Erythroblast (primary cell): ENCODE results near the gene CDCP2.

Experiments used
- GATA1 ChIP-seq: IDR thresholded peaks from 2 replicates; pipeline ENCODE4 v1.6.1; 2011; ENCODE audit warnings: low read depth, mild to moderate bottlenecking, control low read depth, low read length, moderate library complexity
- POLR2A ChIP-seq: IDR thresholded peaks from 2 replicates; pipeline ENCODE4 v1.6.1; 2011; ENCODE audit warnings: mild to moderate bottlenecking, low read length

DNA sequence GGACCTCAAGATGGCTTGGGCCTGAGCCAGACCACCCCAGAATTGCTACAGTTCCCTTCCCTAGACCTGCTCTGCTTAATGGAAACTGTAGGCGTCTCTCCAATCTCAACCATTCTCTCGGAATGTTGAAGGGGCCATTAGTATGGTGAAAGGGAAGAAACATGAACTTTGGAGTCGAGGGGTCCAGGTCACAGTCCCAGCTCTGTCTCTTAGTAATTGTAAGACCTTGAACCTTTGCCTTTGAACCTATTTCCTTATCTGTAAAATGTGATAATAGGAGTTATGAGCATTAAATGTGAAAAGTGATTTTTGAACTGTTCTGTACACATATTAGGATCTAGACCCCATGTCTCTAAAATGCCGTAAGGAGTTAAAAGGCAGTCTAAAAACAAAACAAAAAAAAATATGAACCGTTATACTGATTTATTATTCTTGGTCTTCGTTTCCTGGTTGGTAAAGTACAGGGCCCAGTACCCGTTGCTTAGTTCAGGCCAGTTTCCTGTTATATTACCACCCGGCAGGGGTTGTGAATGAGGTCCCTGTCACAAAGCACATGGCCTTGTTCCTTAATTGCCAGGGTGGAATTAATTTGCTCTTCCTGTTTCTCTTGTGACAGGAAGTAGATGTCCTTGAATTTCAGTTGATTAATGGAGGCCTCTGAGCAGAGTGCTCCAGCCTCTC, 57.1 kb downstream of the CDCP2 start:
- TF ChIP-seq POLR2A (no peak), GATA1 (no peak)
